Measurements from ENCODE around the gene TBC1D26. TPM values are rescaled to one million over a fixed set of nuclear protein-coding genes. Genes with fewer than 3 reads are reported as not detected.
"Not testable (repeated sequence)": the region's sequence is repeated elsewhere in the genome, so short reads cannot be mapped to it uniquely, and the experiment has no call there.

Gene TBC1D26
- total and polyA plus RNA-seq, 2 of the 4 experiments (the other 2 are of a cell fraction), result 0.02 TPM; not detected in 1

- H2BK5ac ChIP-seq (ENCODE audit: low read depth, low read length, poor library complexity, severe bottlenecking); H2AK9ac ChIP-seq (replicated peaks; ENCODE audit: low read depth, low read length, poor library complexity); H2AK5ac ChIP-seq (ENCODE audit: low read depth, low read length); dilution Hi-C loops (cut with HindIII; ENCODE audit: low sequenced_read_pairs, unreplicated experiment); H4K91ac ChIP-seq (ENCODE audit: insufficient read depth, low read depth, low read length); H3K18ac ChIP-seq (ENCODE audit: low read depth, low read length); H3K27me3 ChIP-seq (ENCODE audit: control insufficient read depth, insufficient read depth, low read length); H3K23ac ChIP-seq (ENCODE audit: low read depth, low read length); in situ Hi-C loops (cut with MboI; ENCODE audit: low sequenced_read_pairs); H2BK120ac ChIP-seq (ENCODE audit: low read depth, low read length); intact Hi-C loops (cut with micrococcal nuclease); H3K4me3 ChIP-seq (ENCODE audit: insufficient read depth, low read depth, low read length); H3K27ac ChIP-seq (ENCODE audit: insufficient read depth, low read length); H2BK20ac ChIP-seq (ENCODE audit: low read depth, low read length); DNase-seq; H3K9me1 ChIP-seq (ENCODE audit: insufficient read depth, low read length); H3K4ac ChIP-seq (ENCODE audit: low read depth, low read length); H2AFZ ChIP-seq (replicated peaks; ENCODE audit: low read length, poor library complexity); CTCF ChIA-PET; H3K4me1 ChIP-seq (ENCODE audit: control insufficient read depth, insufficient read depth, low read length); H4K5ac ChIP-seq (ENCODE audit: low read depth, low read length); H4K8ac ChIP-seq (ENCODE audit: low read depth in 2 of 2, low read length in 2 of 2); H4K20me1 ChIP-seq (ENCODE audit: insufficient read depth, low read length); H3K56ac ChIP-seq (ENCODE audit: extremely low read depth, insufficient read depth, low read length); H2BK15ac ChIP-seq (ENCODE audit: low read depth, low read length); BruUV-seq (replicated peaks); H3K14ac ChIP-seq (replicated peaks; ENCODE audit: low read depth, low read length); H3K4me2 ChIP-seq (ENCODE audit: low read depth, low read length); ATAC-seq (ENCODE audit: low read depth); H3K79me1 ChIP-seq (ENCODE audit: low read depth in 1 of 2, low read length in 2 of 2); H3K9ac ChIP-seq (ENCODE audit: low read depth, low read length); POLR2A ChIA-PET (ENCODE audit: unreplicated experiment): not testable (repeated sequence)
- Histone ChIP-seq H3K9me3 (ENCODE audit: control insufficient read depth, insufficient read depth, low read length) (peaks cover 37% of the 10 kb centered on the region), H3K36me3 (ENCODE audit: control insufficient read depth, insufficient read depth, low read length) (peaks cover 32% of the 10 kb centered on the region)
- WGBS, 2 experiments (ENCODE audit: extremely low coverage in 2 of 2, insufficient read length in 1 of 2), result no CpG with 5 or more reads among the region's 3 CpGs
Observed at GRCh38 chr17:15708879-15709278, 23.2 kb upstream of the TBC1D26 start.

DNA sequence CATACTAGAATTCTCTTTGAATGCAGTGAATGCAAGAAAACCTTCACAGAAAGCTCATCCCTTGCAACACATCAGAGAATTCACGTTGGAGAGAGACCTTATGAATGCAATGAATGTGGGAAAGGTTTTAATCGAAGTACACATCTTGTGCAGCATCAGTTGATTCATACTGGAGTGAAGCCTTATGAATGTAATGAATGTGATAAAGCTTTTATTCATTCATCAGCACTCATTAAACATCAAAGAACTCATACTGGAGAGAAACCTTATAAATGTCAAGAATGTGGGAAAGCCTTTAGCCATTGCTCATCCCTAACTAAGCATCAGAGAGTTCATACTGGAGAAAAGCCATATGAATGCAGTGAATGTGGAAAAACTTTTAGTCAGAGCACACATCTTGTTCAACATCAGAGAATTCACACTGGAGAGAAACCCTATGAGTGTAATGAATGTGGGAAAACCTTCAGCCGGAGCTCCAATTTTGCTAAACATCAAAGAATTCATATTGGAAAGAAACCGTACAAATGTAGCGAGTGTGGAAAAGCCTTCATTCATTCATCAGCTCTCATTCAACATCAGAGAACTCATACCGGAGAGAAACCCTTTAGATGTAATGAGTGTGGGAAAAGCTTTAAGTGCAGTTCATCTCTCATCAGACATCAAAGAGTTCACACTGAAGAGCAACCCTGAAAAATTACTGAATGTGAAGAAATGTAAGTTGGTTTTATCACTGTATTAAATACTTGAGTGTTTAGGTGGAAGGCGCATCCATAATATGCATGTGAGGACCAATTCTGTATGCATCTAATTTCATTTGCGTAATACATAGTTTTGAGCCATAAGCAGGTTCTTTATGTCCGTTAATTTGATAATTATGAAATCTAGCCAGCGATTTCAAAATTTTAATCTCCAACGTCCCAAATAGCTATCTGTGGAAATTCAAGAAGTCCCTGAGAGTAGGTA lies 15.2 kb upstream of the TBC1D26 start:
- peaks cover 26% of the 10 kb centered on the region for H3K9me3 ChIP-seq (ENCODE audit: control insufficient read depth, insufficient read depth, low read length)
- intact Hi-C loops (cut with micrococcal nuclease); H4K20me1 ChIP-seq (ENCODE audit: insufficient read depth, low read length); H3K18ac ChIP-seq (ENCODE audit: low read depth, low read length); H4K8ac ChIP-seq (ENCODE audit: low read depth in 2 of 2, low read length in 2 of 2); dilution Hi-C loops (cut with HindIII; ENCODE audit: low sequenced_read_pairs, unreplicated experiment); H3K4me3 ChIP-seq (ENCODE audit: insufficient read depth, low read depth, low read length); H3K23ac ChIP-seq (ENCODE audit: low read depth, low read length); in situ Hi-C loops (cut with MboI; ENCODE audit: low sequenced_read_pairs); POLR2A ChIA-PET (ENCODE audit: unreplicated experiment); H3K27me3 ChIP-seq (ENCODE audit: control insufficient read depth, insufficient read depth, low read length); H3K9ac ChIP-seq (ENCODE audit: low read depth, low read length); H3K36me3 ChIP-seq (ENCODE audit: control insufficient read depth, insufficient read depth, low read length); H3K4me2 ChIP-seq (ENCODE audit: low read depth, low read length); H3K27ac ChIP-seq (ENCODE audit: insufficient read depth, low read length); H3K4me1 ChIP-seq (ENCODE audit: control insufficient read depth, insufficient read depth, low read length); H2AK9ac ChIP-seq (replicated peaks; ENCODE audit: low read depth, low read length, poor library complexity); H2BK15ac ChIP-seq (ENCODE audit: low read depth, low read length); H4K91ac ChIP-seq (ENCODE audit: insufficient read depth, low read depth, low read length); H2AFZ ChIP-seq (replicated peaks; ENCODE audit: low read length, poor library complexity); H2BK120ac ChIP-seq (ENCODE audit: low read depth, low read length); BruUV-seq (replicated peaks); H2AK5ac ChIP-seq (ENCODE audit: low read depth, low read length); DNase-seq; ATAC-seq (ENCODE audit: low read depth); H3K4ac ChIP-seq (ENCODE audit: low read depth, low read length); H2BK20ac ChIP-seq (ENCODE audit: low read depth, low read length); H4K5ac ChIP-seq (ENCODE audit: low read depth, low read length); H3K9me1 ChIP-seq (ENCODE audit: insufficient read depth, low read length); CTCF ChIA-PET; H3K56ac ChIP-seq (ENCODE audit: extremely low read depth, insufficient read depth, low read length); H3K79me1 ChIP-seq (ENCODE audit: low read depth in 1 of 2, low read length in 2 of 2); H2BK5ac ChIP-seq (ENCODE audit: low read depth, low read length, poor library complexity, severe bottlenecking); H3K14ac ChIP-seq (replicated peaks; ENCODE audit: low read depth, low read length): not testable (repeated sequence)
- no CpG with 5 or more reads among the region's 11 CpGs for WGBS, 2 experiments (ENCODE audit: extremely low coverage in 2 of 2, insufficient read length in 1 of 2)

Data from IMR-90 (cell line).